ENCODE results near the gene RPAP2.

DNA sequence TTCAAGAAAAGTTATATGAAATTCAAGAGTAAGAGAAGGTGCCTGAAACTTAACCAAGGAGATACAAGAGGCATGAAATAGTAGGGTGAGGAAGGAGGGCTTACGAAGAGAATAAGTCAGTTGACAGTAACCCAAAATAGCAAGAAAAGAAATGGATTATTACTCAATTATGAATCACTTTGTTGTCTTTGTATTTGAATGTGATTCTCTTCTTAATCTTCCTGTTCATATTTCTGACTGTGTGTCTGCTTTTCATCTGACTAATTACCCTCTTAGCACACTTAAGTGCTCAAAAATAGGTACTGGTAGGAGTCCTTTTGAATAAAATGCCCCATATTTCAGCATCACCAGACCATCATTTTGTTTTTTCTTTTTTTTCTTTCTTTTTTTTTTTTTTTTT, 39.5 kb upstream of the RPAP2 start:
- TF ChIP-seq CTCF (IDR thresholded peaks at IDR 0.05; ENCODE audit: insufficient read depth, low read length, poor library complexity, severe bottlenecking) (no peak), EZH2phosphoT487 (conservative IDR thresholded peaks at IDR 0.05; ENCODE audit: low read length) (no peak)

Data from SU-DHL-6 (cell line).